OCI-LY3 (cell line): ENCODE measurements around the gene PRPF39.

Source experiments
- CTCF ChIP-seq: fragments of 200-600, 300-600 bp; sonication (generic); IDR thresholded peaks from 2 replicates; pipeline ENCODE4 v1.5.1; 2014; ENCODE audit warnings: antibody characterized with exemption, low read length, low read depth
- EZH2phosphoT487 ChIP-seq: fragments of 200-600 bp; shearing (Covaris generic); IDR thresholded peaks from 2 replicates; pipeline ENCODE4 v1.6.1; 2018; ENCODE audit warnings: antibody characterized with exemption, mixed run types, low read depth

- TF ChIP-seq CTCF (no peak), EZH2phosphoT487 (no peak)
These were observed 61.3 kb downstream of the PRPF39 start for GRCh38 chr14:45145214-45145613.
